H9 (cell line): ENCODE results near the gene TTC28. TPM values are rescaled to one million over a fixed set of nuclear protein-coding genes. Genes with fewer than 3 reads are reported as not detected.

Experiments
- DNase-seq: peaks from one replicate; pipeline ENCODE4 v3.0.0-alpha.2; 2017
- H2AFZ ChIP-seq: one replicate; pipeline ENCODE4 v1.6.1; 2013; ENCODE audit warnings: mild to moderate bottlenecking, low read length, control low read depth, moderate library complexity
- H2AK5ac ChIP-seq: 2 replicates; pipeline ENCODE4 v1.6.1; 2013; ENCODE audit warnings: low read length, control low read depth, mixed read lengths; ENCODE audit not compliant: insufficient read length
- H2BK120ac ChIP-seq: one replicate; pipeline ENCODE4 v1.6.1; 2013; ENCODE audit warnings: low read depth, mild to moderate bottlenecking, low read length, control low read depth, inconsistent platforms; ENCODE audit not compliant: poor library complexity, severe bottlenecking
- H2BK12ac ChIP-seq: 2 replicates; pipeline ENCODE4 v1.6.1; 2013; ENCODE audit warnings: low read length, control low read depth, mixed read lengths, low read depth; ENCODE audit not compliant: insufficient read length
- H2BK15ac ChIP-seq: 2 replicates; pipeline ENCODE4 v1.6.1; 2013; ENCODE audit warnings: low read depth, low read length, control low read depth
- H2BK20ac ChIP-seq: one replicate; pipeline ENCODE4 v1.6.1; 2013; ENCODE audit warnings: low read depth, mild to moderate bottlenecking, low read length, control low read depth, inconsistent platforms; ENCODE audit not compliant: poor library complexity, severe bottlenecking
- H2BK5ac ChIP-seq: 2 replicates; pipeline ENCODE4 v1.6.1; 2013; ENCODE audit warnings: low read length, control low read depth, mixed read lengths; ENCODE audit not compliant: insufficient read length
- H3K14ac ChIP-seq: 2 replicates; pipeline ENCODE4 v1.6.1; 2013; ENCODE audit warnings: low read length, control low read depth; ENCODE audit not compliant: insufficient read depth
- H3K18ac ChIP-seq: 2 replicates; pipeline ENCODE4 v1.6.1; 2013; ENCODE audit warnings: low read depth, mild to moderate bottlenecking, mixed read lengths, low read length, control low read depth; ENCODE audit not compliant: insufficient read length
- H3K23ac ChIP-seq: 2 replicates; pipeline ENCODE4 v1.6.1; 2013; ENCODE audit warnings: low read length, control low read depth, mixed read lengths, low read depth; ENCODE audit not compliant: insufficient read length
- H3K23me2 ChIP-seq: 2 replicates; pipeline ENCODE4 v1.6.1; 2013; ENCODE audit warnings: low read depth, mild to moderate bottlenecking, mixed read lengths, low read length, control low read depth; ENCODE audit not compliant: insufficient read length, poor library complexity, severe bottlenecking
- H3K27ac ChIP-seq: 2 replicates; pipeline ENCODE4 v1.5.1; 2013; ENCODE audit warnings: low read length, control low read depth, mixed read lengths, low read depth; ENCODE audit not compliant: insufficient read length
- H3K27me3 ChIP-seq: 2 replicates; pipeline ENCODE4 v1.6.1; 2013; ENCODE audit warnings: low read length, control low read depth, inconsistent platforms; ENCODE audit not compliant: insufficient read depth
- H3K4ac ChIP-seq: 2 replicates; pipeline ENCODE4 v1.6.1; 2013; ENCODE audit warnings: low read depth, mild to moderate bottlenecking, control low read depth, inconsistent platforms, low read length, moderate library complexity
- H3K4me1 ChIP-seq: 2 replicates; pipeline ENCODE4 v1.6.1; 2013; ENCODE audit warnings: low read length, control low read depth, inconsistent platforms; ENCODE audit not compliant: insufficient read depth
- H3K4me2 ChIP-seq: 2 replicates; pipeline ENCODE4 v1.6.1; 2013; ENCODE audit warnings: low read length, control low read depth, mixed read lengths; ENCODE audit not compliant: insufficient read length, insufficient read depth
- H3K56ac ChIP-seq: 2 replicates; pipeline ENCODE4 v1.6.1; 2013; ENCODE audit warnings: low read depth, mild to moderate bottlenecking, mixed read lengths, low read length, control low read depth; ENCODE audit not compliant: insufficient read length
- H3K79me1 ChIP-seq: 2 replicates; pipeline ENCODE4 v1.6.1; 2013; ENCODE audit warnings: low read depth, mild to moderate bottlenecking, moderate library complexity, low read length, control low read depth, inconsistent platforms; ENCODE audit not compliant: insufficient read depth, poor library complexity, severe bottlenecking
- H3K79me2 ChIP-seq: 2 replicates; pipeline ENCODE4 v1.6.1; 2013; ENCODE audit warnings: low read length, control low read depth, inconsistent platforms; ENCODE audit not compliant: insufficient read depth
- H3K9ac ChIP-seq: 2 replicates; pipeline ENCODE4 v1.6.1; 2013; ENCODE audit warnings: low read length, control low read depth, mixed read lengths; ENCODE audit not compliant: insufficient read length; ENCODE audit errors: extremely low read depth
- H3K9me3 ChIP-seq: one replicate; pipeline ENCODE4 v1.6.1; 2013; ENCODE audit warnings: low read depth, low read length, inconsistent platforms; ENCODE audit not compliant: control insufficient read depth
- H3T11ph ChIP-seq: one replicate; pipeline ENCODE4 v1.6.1; 2013; ENCODE audit warnings: mild to moderate bottlenecking, low read length, control low read depth, inconsistent platforms
- H4K20me1 ChIP-seq: one replicate; pipeline ENCODE4 v1.6.1; 2013; ENCODE audit not compliant: control insufficient read depth, insufficient read length, insufficient read depth
- H4K5ac ChIP-seq: 2 replicates; pipeline ENCODE4 v1.6.1; 2013; ENCODE audit warnings: low read depth, mild to moderate bottlenecking, mixed read lengths, low read length, control low read depth; ENCODE audit not compliant: insufficient read length
- H4K8ac ChIP-seq: replicated peaks from 2 replicates; pipeline ENCODE4 v1.6.1; 2013; ENCODE audit warnings: low read length, control low read depth, mixed read lengths, low read depth; ENCODE audit not compliant: insufficient read length
- H4K91ac ChIP-seq: 2 replicates; pipeline ENCODE4 v1.6.1; 2013; ENCODE audit warnings: low read depth, mild to moderate bottlenecking, moderate library complexity, mixed read lengths, low read length, control low read depth; ENCODE audit not compliant: insufficient read length
- H3K27ac Mint-ChIP-seq, 3 experiments: 2 replicates in 2 of 3; 3 replicates in 1 of 3; pipeline ENCODE4 v1.8.0; 2020 to 2021; ENCODE audit warnings: mixed read lengths in 3 of 3, mild to moderate bottlenecking in 1 of 3, moderate library complexity in 1 of 3
- H3K27me3 Mint-ChIP-seq: 2 replicates; pipeline ENCODE4 v1.8.0; 2021; ENCODE audit warnings: low read depth, mild to moderate bottlenecking, moderate library complexity, mixed read lengths
- H3K36me3 Mint-ChIP-seq, 3 experiments: 2 replicates in 2 of 3; 3 replicates in 1 of 3; pipeline ENCODE4 v1.8.0; 2020 to 2021; ENCODE audit warnings: low read depth in 3 of 3, mixed read lengths in 3 of 3; ENCODE audit not compliant: insufficient read depth in 1 of 3
- H3K4me1 Mint-ChIP-seq, 2 experiments: 2 replicates each; pipeline ENCODE4 v1.8.0; 2020; ENCODE audit warnings: mixed read lengths in 2 of 2
- H3K4me3 Mint-ChIP-seq, 2 experiments: 2 replicates in 1 of 2; 3 replicates in 1 of 2; pipeline ENCODE4 v1.8.0; 2020 to 2021; ENCODE audit warnings: mild to moderate bottlenecking in 2 of 2, mixed read lengths in 2 of 2, moderate library complexity in 1 of 2
- H3K9me3 Mint-ChIP-seq, 2 experiments: 2 replicates in 1 of 2; 3 replicates in 1 of 2; pipeline ENCODE4 v1.8.0; 2020; ENCODE audit warnings: mild to moderate bottlenecking in 2 of 2, mixed read lengths in 2 of 2, moderate library complexity in 1 of 2
- WGBS: extraction: QIAGEN DNeasy Blood & Tissue Kit; methylation state at CpG from one replicate; pipeline ENCODE4 v1.1.7; 2013; ENCODE audit warnings: missing lambda C conversion rate, low lambda C conversion rate, mixed read lengths; ENCODE audit not compliant: insufficient read length; ENCODE audit errors: extremely low coverage; 5-methylcytosine and 5-hydroxymethylcytosine counted together
- total RNA-seq: library from RNA; stranded (reverse); gene quantifications from 2 replicates; pipeline ENCODE4 v1.2.1, GENCODE V29; 2021
- TF ChIP-seq, protein P1 (sequence below): fragments of 200-600 bp; sonication (generic); conservative IDR thresholded peaks from 3 replicates; pipeline ENCODE4 v1.8.0; 2021; ENCODE audit warnings: antibody characterized with exemption, mild to moderate bottlenecking

The TTC28 gene
- total RNA-seq, 1 experiment from 2014 or later = 13.6 TPM

DNA sequence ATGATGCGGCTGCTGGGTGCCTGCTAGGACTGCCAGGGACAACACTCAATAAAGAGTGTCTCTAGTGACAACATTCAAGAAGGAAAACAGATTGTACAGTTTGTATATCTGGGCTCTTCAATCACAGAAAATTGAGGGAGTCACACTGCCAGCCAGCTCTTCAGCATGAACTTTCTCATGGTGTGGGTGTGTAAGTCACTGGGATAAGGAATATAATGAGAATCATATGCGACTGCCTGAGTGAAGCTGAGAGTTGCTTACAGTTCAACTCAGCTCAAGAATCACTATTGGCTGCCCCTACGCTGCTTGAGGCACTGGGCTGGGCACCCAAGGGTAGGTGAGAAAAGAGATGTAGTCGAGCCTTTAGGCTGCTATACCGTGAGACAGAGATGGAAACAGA is 432.5 kb downstream of the TTC28 start:
- Histone ChIP-seq H2BK15ac (no peak overlapping the region), H2BK12ac (no peak overlapping the region), H3K27me3 (no peaks in the 10 kb centered on the region; the same call in 1 of the 2 replicates), H2AFZ (no peak overlapping the region), H2BK120ac (no peak overlapping the region), H3T11ph (no peak overlapping the region), H3K23ac (no peak overlapping the region), H3K23me2 (no peaks in the 10 kb centered on the region), H3K9me3 (no peaks in the 10 kb centered on the region), H4K20me1 (no peaks in the 10 kb centered on the region), H3K79me1 (no peaks in the 10 kb centered on the region), H2BK5ac (no peak overlapping the region), H4K5ac (no peak overlapping the region), H4K8ac (no peak overlapping the region), H3K4me1 (no peaks in the 10 kb centered on the region), H2AK5ac (no peak overlapping the region), H3K9ac (no peak overlapping the region), H3K4ac (no peak overlapping the region), H3K14ac (no peak overlapping the region), H2BK20ac (no peak overlapping the region), H3K27ac (no peak overlapping the region), H3K18ac (no peak overlapping the region), H4K91ac (no peak overlapping the region), H3K79me2 (no peaks in the 10 kb centered on the region), H3K56ac (no peak overlapping the region), H3K4me2 (no peak overlapping the region)
- Mint-ChIP-seq H3K27ac (no peak overlapping the region), H3K27me3 (peaks cover 83% of the 10 kb centered on the region), H3K4me1 (peaks cover 16 to 20% of the 10 kb centered on the region in 2 experiments), H3K36me3 (no peaks in the 10 kb centered on the region), H3K9me3 (no peaks in the 10 kb centered on the region), H3K4me3 (no peak overlapping the region)
- no peak for DNase-seq
- TF ChIP-seq, protein P1, sequence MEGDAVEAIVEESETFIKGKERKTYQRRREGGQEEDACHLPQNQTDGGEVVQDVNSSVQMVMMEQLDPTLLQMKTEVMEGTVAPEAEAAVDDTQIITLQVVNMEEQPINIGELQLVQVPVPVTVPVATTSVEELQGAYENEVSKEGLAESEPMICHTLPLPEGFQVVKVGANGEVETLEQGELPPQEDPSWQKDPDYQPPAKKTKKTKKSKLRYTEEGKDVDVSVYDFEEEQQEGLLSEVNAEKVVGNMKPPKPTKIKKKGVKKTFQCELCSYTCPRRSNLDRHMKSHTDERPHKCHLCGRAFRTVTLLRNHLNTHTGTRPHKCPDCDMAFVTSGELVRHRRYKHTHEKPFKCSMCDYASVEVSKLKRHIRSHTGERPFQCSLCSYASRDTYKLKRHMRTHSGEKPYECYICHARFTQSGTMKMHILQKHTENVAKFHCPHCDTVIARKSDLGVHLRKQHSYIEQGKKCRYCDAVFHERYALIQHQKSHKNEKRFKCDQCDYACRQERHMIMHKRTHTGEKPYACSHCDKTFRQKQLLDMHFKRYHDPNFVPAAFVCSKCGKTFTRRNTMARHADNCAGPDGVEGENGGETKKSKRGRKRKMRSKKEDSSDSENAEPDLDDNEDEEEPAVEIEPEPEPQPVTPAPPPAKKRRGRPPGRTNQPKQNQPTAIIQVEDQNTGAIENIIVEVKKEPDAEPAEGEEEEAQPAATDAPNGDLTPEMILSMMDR = no peak
- WGBS = no CpG with 5 or more reads among the region's 5 CpGs
